ENCODE measurements around the gene USP38.
"Not testable (repeated sequence)": the region's sequence is repeated elsewhere in the genome, so short reads cannot be mapped to it uniquely, and the experiment has no call there.

Gene USP38

GRCh38 chr4:143260750-143261149, 76.0 kb downstream of the USP38 start:
- Histone ChIP-seq H4K20me1 (ENCODE audit: control insufficient read depth, insufficient read depth, low read depth, low read length) (no peaks in the 10 kb centered on the region), H3K9me2 (replicated peaks; ENCODE audit: control insufficient read depth, low read length) (no peaks in the 10 kb centered on the region), H3F3A (ENCODE audit: control insufficient read depth, insufficient read depth) (no peaks in the 10 kb centered on the region), H3K79me2 (ENCODE audit: control insufficient read depth, low read length) (no peaks in the 10 kb centered on the region), H3K36me3 (ENCODE audit: control insufficient read depth, low read length) (no peaks in the 10 kb centered on the region), H3K9me3 (ENCODE audit: control insufficient read depth, insufficient read depth, low read length) (peaks cover 1% of the 10 kb centered on the region; the same call in 1 of the 2 replicates), H3K27ac (ENCODE audit: low read depth, low read length) (no peak overlapping the region), H3K4me2 (ENCODE audit: low read length) (no peak overlapping the region), H3K27me3 (ENCODE audit: control insufficient read depth, low read length) (no peaks in the 10 kb centered on the region), H3K4me1 (ENCODE audit: control insufficient read depth, low read length) (no peaks in the 10 kb centered on the region), H3K4me3 (ENCODE audit: low read length) (no peak overlapping the region)
- TF ChIP-seq EZH2phosphoT487 (IDR thresholded peaks at IDR 0.05; ENCODE audit: borderline replicate concordance, low read length), result no peak
- TF ChIP-seq, protein P1, sequence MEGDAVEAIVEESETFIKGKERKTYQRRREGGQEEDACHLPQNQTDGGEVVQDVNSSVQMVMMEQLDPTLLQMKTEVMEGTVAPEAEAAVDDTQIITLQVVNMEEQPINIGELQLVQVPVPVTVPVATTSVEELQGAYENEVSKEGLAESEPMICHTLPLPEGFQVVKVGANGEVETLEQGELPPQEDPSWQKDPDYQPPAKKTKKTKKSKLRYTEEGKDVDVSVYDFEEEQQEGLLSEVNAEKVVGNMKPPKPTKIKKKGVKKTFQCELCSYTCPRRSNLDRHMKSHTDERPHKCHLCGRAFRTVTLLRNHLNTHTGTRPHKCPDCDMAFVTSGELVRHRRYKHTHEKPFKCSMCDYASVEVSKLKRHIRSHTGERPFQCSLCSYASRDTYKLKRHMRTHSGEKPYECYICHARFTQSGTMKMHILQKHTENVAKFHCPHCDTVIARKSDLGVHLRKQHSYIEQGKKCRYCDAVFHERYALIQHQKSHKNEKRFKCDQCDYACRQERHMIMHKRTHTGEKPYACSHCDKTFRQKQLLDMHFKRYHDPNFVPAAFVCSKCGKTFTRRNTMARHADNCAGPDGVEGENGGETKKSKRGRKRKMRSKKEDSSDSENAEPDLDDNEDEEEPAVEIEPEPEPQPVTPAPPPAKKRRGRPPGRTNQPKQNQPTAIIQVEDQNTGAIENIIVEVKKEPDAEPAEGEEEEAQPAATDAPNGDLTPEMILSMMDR (IDR thresholded peaks at IDR 0.05; ENCODE audit: low read depth, low read length, poor library complexity, severe bottlenecking), result no peak

DNA sequence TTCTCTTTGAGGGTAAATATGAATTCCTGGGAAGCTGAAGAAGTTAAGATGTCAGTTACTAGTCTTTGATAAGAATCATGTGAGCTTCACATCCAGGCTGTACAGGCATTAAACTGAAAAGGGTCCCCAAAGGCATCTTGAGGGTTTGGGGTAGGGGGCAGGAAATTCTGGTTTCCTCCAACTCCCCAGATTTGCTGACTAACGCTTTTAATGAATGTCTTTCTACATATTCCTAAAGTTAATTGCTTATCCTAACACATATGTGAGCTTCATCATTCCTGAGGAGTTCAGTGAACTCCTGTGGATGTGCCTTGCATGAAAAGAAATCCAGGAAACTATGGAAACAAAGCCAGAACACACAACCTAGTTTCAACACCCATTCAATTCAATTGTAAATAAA, 78.1 kb downstream of the USP38 start:
- H3K27me3 ChIP-seq (ENCODE audit: control insufficient read depth, low read length), result no peaks in the 10 kb centered on the region
- no peaks in the 10 kb centered on the region for H3K4me1 ChIP-seq (ENCODE audit: control insufficient read depth, low read length)
- no peaks in the 10 kb centered on the region for H3F3A ChIP-seq (ENCODE audit: control insufficient read depth, insufficient read depth)
- H3K36me3 ChIP-seq (ENCODE audit: control insufficient read depth, low read length), result no peaks in the 10 kb centered on the region
- TF ChIP-seq EZH2phosphoT487 (IDR thresholded peaks at IDR 0.05; ENCODE audit: borderline replicate concordance, low read length), result no peak
- H3K4me3 ChIP-seq (ENCODE audit: low read length), result no peak overlapping the region
- H3K4me2 ChIP-seq (ENCODE audit: low read length), result no peak overlapping the region
- peaks cover 13% of the 10 kb centered on the region; the same call in 1 of the 2 replicates for H3K9me3 ChIP-seq (ENCODE audit: control insufficient read depth, insufficient read depth, low read length)
- H4K20me1 ChIP-seq (ENCODE audit: control insufficient read depth, insufficient read depth, low read depth, low read length), result no peaks in the 10 kb centered on the region
- H3K79me2 ChIP-seq (ENCODE audit: control insufficient read depth, low read length), result no peaks in the 10 kb centered on the region
- H3K27ac ChIP-seq (ENCODE audit: low read depth, low read length), result no peak overlapping the region
- no peaks in the 10 kb centered on the region for H3K9me2 ChIP-seq (replicated peaks; ENCODE audit: control insufficient read depth, low read length)

GRCh38 chr4:143267690-143268089, 83.0 kb downstream of the USP38 start:
- not testable (repeated sequence) for H3K4me2 ChIP-seq (ENCODE audit: low read length); H3K79me2 ChIP-seq (ENCODE audit: control insufficient read depth, low read length); H3K27me3 ChIP-seq (ENCODE audit: control insufficient read depth, low read length); H3K4me3 ChIP-seq (ENCODE audit: low read length); H3K9me2 ChIP-seq (replicated peaks; ENCODE audit: control insufficient read depth, low read length); H3K36me3 ChIP-seq (ENCODE audit: control insufficient read depth, low read length); H4K20me1 ChIP-seq (ENCODE audit: control insufficient read depth, insufficient read depth, low read depth, low read length); H3K4me1 ChIP-seq (ENCODE audit: control insufficient read depth, low read length); H3K27ac ChIP-seq (ENCODE audit: low read depth, low read length); H3F3A ChIP-seq (ENCODE audit: control insufficient read depth, insufficient read depth)
- peaks cover 21% of the 10 kb centered on the region; the same call in 1 of the 2 replicates for H3K9me3 ChIP-seq (ENCODE audit: control insufficient read depth, insufficient read depth, low read length)

- no peak for TF ChIP-seq EZH2phosphoT487 (IDR thresholded peaks at IDR 0.05; ENCODE audit: borderline replicate concordance, low read length)
- TF ChIP-seq, protein P1 (IDR thresholded peaks at IDR 0.05; ENCODE audit: low read depth, low read length, poor library complexity, severe bottlenecking), result no peak
- Histone ChIP-seq H3K27ac (ENCODE audit: low read depth, low read length) (no peak overlapping the region), H3K4me2 (ENCODE audit: low read length) (no peak overlapping the region), H4K20me1 (ENCODE audit: control insufficient read depth, insufficient read depth, low read depth, low read length) (no peaks in the 10 kb centered on the region), H3K27me3 (ENCODE audit: control insufficient read depth, low read length) (no peaks in the 10 kb centered on the region), H3K79me2 (ENCODE audit: control insufficient read depth, low read length) (no peaks in the 10 kb centered on the region), H3K4me1 (ENCODE audit: control insufficient read depth, low read length) (no peaks in the 10 kb centered on the region), H3K9me2 (replicated peaks; ENCODE audit: control insufficient read depth, low read length) (no peaks in the 10 kb centered on the region), H3K9me3 (ENCODE audit: control insufficient read depth, insufficient read depth, low read length) (peaks cover 21% of the 10 kb centered on the region; the same call in 1 of the 2 replicates), H3K36me3 (ENCODE audit: control insufficient read depth, low read length) (no peaks in the 10 kb centered on the region), H3F3A (ENCODE audit: control insufficient read depth, insufficient read depth) (no peaks in the 10 kb centered on the region), H3K4me3 (ENCODE audit: low read length) (no peak overlapping the region)
Observed at GRCh38 chr4:143270256-143270838, 85.6 kb downstream of the USP38 start.

Data from DOHH2 (cell line).